DMS53 treated with DMSO at 0.1 percent for 48 hours (cell line): ENCODE results near the gene KLHDC1.
"Not testable (repeated sequence)": the region's sequence is repeated elsewhere in the genome, so short reads cannot be mapped to it uniquely, and the experiment has no call there.

Experiments
- DNase-seq: peaks from one replicate; lab custom pipeline; 2025; ENCODE audit not compliant: unreplicated experiment; lab: John Stamatoyannopoulos, UW

Gene KLHDC1

GRCh38 chr14:49721733-49722435 is 29.0 kb downstream of the KLHDC1 start:
- DNase-seq = not testable (repeated sequence)

DNA sequence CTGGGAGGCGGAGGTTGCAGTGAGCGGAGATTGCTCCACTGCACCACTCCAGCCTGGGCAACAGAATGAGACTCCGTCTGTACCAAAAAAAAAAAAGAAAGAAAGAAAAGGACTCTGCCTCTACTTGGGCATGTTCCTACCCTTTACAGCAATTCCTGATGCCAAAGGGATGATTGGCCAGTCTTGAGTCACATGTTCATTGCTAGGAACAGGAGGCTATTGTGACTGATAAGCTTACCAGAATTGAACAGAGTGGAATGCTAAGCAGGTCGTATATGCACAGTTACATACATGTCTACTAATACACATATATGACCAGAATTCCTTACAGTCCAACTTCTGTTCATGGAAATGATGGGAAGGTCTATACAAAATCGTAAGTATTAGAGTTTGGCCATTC is 34.3 kb downstream of the KLHDC1 start:
- DNase-seq = no peak

DNA sequence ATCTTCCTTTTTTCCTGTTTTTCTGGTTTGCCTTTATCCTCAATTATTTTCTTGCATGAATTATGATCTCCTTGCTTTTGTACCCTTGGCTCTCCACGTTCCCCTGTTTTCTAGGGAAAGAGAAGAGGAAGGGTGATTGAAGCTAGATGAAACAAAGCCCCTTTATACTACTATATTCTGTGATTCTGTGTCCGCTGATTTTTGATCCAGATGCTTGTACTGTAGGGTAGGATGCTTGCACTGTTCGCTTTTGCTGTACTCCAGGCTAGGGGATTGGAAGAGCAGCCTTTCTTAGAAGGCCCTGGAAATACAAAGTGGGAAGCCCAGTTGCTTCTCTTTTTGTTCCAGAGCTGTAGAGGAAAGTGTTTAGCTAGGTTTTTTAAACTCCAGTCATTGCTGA is 40.0 kb downstream of the KLHDC1 start:
- no peak for DNase-seq

DNA sequence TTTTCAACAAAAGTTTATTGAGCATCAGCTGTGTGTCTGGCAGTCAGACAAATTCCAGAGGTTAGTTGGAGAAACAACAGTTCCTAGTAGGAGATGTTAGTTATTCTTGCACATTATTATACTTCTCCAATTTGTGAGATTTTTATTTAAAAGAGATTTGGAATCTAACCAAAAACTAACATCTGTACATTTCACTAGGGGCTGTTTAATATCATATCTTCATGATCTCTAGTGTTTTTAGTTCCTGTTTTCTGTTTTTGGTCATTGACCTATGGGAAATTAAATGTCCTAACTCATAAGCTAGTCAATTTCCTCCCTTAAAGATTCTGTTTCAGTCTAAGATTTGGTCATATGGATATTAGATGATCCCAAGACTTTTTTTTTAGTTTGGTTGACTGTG is 40.9 kb downstream of the KLHDC1 start:
- DNase-seq = no peak

DNA sequence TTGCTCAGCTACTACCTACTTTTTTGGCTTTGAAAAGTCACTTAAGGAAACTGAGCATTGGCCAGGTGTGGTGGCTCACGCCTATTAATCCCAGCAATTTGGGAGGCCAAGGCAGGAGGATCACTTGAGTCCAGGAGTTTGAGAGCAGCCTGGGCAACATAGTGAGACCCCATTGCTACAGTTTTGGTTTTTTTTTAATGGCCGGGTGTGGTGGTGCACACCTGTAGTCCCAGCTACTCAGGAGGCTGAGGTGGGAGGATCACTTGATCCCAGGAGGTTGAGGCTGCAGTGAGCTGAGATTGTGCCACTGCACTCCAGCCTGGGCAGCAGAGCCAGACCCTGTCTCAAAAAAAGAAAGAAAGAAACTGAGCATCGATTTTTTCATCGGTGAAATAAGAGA is 42.7 kb downstream of the KLHDC1 start:
- not testable (repeated sequence) for DNase-seq

DNA sequence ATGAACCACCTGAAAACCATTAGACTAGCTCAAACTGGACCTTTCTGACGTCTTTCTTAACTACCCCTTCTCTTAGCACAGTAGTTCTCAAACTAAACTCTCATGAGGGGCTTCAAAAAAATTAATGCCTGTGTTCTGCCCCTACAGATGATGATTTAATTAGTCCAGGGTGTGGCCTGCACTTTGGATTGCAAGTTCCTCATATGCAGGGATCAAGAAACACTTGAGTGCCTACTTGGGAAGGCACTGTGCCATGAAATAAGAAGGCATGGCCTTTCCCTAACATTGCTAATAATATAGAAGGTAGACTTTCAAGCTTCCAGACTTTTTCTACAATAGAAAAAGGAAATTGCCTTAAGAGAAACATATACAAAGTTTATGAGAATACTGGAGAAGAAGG is 52.3 kb downstream of the KLHDC1 start:
- no peak for DNase-seq

DNA sequence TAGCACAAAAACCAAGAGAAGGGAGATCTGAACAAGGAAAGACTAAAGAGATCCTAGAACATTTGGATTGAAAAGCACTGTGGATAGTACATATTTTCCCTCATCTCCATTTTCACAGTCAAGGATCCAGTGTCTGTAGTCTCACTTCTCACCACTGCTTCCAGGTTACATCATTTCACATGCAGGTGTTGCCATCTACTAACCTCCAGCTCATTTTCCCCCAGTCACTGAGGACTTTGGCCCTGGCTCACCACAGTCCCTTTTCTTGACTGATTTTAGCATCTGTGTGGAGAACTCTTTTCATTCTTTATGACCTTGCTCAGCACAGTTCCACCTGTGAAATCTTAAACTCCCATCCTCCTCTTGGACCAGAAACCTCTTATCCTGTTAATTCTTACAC is 53.6 kb downstream of the KLHDC1 start:
- not testable (repeated sequence) for DNase-seq

DNA sequence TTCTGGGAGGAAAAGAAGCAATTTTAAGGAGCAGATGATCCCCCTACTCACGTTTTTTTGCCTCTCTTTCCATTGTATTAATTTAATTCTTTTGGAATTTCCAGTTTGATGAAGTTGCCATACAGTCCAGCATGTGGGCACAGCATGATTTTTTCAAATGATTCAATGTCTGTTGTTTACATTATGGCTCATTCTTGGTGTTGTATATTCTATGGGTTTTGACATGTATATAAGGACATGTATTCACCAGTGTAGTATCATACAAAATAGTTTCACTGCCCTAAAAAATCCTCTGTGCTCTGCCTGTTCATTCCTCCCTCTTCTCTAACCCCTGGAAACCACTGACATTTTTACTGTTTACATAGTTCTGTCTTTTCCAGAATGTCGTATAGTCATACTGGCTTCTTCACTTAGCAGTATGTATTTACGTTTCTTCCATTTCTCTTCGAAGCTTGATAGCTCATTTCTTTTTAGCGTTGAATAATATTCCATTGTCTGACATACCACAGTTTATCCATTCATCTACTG is 61.7 kb downstream of the KLHDC1 start:
- no peak for DNase-seq

DNA sequence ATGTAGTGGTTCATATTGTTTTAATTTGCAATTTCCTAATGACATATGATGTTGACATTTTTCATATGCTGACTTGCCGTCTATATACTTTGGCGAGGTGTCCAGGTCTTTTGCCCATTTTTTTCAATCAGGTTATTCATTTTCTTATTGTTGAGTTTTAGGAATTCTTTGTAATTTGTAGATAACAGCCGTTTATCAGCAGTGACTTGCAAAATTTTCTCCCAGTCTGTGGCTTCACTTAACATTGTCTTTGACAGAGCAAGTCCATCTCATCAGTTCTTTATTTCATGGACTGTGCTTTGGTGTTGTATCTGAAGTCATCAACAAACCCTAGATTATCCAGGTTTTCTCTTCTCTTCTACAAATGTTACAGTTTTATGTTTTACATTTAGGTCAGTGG is 62.5 kb downstream of the KLHDC1 start:
- no peak for DNase-seq

DNA sequence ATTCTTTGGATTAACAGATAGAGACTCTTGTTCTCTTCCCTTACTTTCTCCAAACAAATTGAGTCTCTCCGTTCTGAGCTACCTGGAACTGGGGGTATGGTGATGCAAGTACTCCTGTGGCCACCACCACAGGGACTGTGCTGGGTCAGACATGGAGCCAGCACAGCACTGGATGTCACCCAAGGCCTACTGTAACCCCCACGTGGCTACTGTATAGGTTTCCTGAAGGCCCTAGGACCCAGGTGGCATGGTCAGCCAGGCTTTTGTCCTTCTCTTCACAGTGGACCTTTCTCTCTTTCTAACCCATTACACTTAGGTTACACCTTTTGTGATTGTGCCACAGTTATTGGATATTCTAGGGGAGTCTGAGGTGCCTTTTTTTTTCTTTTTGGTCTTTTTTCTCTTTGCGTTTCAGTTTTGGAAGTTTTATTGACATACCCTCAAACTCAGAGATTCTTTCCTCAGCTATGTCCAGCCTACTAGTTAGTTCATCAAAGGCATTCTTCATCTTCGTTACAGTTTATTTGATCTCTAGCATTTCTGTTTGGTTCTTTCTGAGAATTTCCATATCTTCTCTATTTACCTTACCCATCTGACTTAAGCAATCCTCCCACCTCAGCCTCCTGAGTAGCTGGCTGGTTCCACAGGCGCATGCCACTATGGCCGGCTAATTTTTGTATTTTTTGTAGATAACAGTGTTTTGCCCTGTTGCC is 69.1 kb downstream of the KLHDC1 start:
- DNase-seq = no peak

GRCh38 chr14:49766839-49767238 is 73.9 kb downstream of the KLHDC1 start:
- DNase-seq = no peak

DNA sequence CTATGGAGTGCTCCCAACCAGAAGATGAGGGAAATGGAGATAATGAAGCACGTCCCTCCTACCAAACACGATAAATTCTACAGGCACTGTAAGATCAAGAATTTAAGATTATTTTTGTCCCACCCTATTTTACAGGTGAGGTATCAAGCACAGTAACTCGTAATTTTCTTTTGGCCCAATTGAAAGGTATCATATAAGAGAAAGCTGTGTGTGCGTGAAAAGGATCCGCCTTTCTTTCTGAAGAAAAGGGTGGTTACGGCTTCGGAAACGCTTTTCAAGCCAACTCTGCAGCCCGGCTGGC is 74.3 kb downstream of the KLHDC1 start:
- no peak for DNase-seq

- DNase-seq = peak; percentile 70
Measured at GRCh38 chr14:49767571-49768300, 74.8 kb downstream of the KLHDC1 start, which contains the start of gene KLHDC2. Gene KLHDC2 (plus strand): TSS chr14:49768153. CDS start chr14:49768469, 316 bp downstream.

DNA sequence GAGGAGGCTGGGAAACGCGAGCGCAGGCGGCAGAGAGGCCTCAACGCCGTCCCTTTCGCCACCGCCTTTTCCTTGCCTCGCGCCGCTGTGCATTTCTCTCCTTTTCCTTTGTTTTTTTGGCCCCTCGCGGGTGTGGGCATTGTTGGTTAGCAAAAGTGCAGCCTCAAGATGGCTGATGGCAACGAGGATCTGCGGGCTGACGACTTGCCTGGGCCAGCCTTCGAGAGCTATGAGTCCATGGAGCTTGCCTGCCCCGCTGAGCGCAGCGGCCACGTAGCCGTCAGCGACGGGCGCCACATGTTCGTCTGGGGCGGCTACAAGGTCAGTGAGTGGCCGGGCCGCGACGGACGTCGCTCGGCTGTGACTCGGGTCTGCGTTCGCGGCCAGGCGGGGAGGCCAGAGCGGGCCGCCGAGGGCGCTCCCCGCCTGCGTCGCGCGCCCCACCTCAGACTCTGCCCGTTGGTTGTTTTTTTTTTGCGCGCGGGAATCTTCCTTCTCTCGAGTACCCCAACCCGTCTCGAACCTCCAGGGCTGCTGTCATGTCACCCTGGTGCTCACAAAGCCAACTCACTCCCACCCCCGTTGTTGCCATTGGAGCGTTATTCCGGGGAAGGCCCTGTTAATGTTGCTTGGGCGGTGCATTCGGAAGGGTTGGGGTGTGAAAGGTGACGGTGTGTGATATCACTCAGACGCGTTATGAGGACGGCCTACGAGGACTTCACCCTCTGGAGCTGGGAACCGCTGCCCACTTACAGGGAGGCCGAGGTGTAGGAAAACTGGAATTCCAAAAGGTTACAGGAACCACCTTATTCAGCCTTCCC is 75.6 kb downstream of the KLHDC1 start:
- DNase-seq = peak; percentile 10

DNA sequence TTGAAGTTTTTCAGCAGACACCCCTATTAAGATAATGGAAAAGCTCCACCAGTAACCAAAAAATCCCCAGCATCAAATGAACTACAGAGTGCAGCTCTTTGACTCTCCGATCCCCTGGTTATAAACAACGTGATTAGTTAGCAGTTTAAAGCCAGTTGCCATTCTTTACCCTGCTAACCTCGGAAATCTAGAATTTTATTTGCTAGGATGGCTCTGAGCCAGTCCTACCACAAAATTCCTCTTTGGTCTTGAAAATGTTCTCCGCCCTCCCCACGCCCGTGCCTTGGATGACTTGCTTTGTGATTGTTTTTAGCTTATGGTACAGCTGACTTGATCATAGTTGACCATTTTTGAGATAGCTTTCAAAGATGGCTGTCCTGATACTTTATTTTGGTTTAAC is 76.3 kb downstream of the KLHDC1 start:
- no peak for DNase-seq

DNA sequence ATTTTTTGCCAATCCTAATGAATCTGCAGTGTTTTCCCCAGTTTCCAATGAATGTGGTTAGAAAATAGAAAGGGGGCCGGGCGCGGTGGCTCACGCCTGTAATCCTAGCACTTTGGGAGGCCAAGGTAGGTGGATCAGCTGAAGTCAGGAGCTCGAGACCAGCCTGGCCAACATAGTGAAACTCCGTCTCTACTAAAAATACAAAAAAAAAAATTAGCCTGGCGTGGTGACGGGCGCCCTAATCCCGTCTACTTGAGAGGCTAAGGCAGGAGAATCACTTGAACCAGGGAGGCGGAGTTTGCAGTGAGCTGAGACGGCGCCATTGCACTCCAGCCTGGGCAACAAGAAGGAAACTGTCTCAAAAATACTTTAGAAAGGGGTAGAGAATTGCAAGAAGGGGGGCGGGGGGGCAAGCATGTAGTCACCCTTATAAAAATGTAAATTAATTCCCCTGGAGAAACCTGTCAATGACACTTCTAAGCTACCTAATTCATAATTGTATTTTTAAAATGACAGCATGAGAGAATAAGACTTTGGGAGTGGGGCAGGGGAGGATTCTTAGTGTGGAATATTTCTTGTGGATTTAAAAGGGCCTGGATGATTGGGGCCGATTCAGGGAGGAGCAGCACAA is 76.8 kb downstream of the KLHDC1 start:
- DNase-seq = no peak

DNA sequence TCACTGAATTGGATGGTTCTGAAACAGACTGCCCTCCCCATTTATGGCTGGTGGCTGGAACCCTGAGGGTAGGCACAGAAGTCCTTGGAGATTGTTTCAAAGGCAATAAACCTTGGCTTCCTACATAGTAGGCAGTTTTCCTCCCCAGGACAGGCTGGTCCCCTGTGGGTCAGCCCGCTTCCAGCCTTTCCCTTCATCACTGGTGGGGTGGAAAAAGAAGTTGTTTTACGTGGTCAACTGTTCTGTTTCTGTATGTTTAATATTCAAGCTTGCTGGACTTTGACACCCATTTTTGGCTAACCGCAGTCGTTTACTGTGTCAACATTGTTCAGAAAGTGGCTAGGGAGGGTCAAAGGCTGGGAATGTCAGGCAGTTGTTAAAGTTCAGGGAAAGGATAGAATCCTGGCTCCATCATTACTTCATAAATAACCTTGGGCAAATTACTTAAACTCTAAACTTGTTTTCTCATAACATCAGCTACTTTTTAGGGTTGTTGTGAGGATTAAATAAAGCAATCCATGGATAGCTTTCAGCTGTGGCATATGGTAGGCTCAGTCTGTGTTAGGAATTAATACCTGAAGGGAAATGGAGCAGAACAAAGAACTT is 77.4 kb downstream of the KLHDC1 start:
- DNase-seq = peak; percentile 15

DNA sequence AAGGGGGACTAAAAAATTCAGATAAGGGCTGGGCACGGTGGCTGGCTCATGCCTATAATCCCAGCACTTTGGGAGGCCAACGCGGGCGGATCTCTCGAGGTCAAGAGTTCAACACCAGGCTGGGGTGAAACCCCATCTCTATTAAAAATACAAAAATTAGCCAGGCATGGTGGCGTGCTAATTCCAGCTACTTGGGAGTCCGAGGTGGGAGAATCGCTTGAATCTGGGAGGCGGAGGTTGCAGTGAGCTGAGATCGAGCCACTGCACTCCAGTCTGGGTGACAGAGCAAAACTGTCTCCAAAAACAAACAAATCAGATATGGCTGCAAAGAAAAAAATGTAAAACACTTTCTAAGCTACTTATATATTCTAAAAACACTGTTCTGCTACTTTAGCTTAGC is 78.8 kb downstream of the KLHDC1 start:
- not testable (repeated sequence) for DNase-seq

GRCh38 chr14:49774106-49774505 is 81.2 kb downstream of the KLHDC1 start:
- no peak for DNase-seq

GRCh38 chr14:49778421-49778820 is 85.5 kb downstream of the KLHDC1 start:
- DNase-seq = no peak
